ENCODE results near the gene TMEM150C.

The TMEM150C gene

GRCh38 chr4:82561786-82562563, at the start of gene TMEM150C:
TSS of gene TMEM150C (minus strand) at chr4:82561988. CDS start at chr4:82504657, 57,331 bp downstream.
- peak; percentile 32 for DNase-seq

- DNase-seq = no peak
Measured at GRCh38 chr4:82611527-82611926, 49.7 kb upstream of the TMEM150C start.

- DNase-seq = no peak
Measured at GRCh38 chr4:82610041-82610440, 48.3 kb upstream of the TMEM150C start.

- no peak for DNase-seq
Measured at GRCh38 chr4:82606622-82607021, 44.8 kb upstream of the TMEM150C start.

GRCh38 chr4:82604522-82604921, 42.7 kb upstream of the TMEM150C start:
- DNase-seq = no peak

- no peak for DNase-seq
Measured at GRCh38 chr4:82601242-82602015, 39.6 kb upstream of the TMEM150C start.

- DNase-seq = peak; percentile 15
Measured at GRCh38 chr4:82599336-82599735, 37.5 kb upstream of the TMEM150C start.

GRCh38 chr4:82594456-82594855, 32.7 kb upstream of the TMEM150C start:
- DNase-seq = no peak

- DNase-seq = no peak
Measured at GRCh38 chr4:82593411-82593810, 31.6 kb upstream of the TMEM150C start.

GRCh38 chr4:82592639-82593038, 30.9 kb upstream of the TMEM150C start:
- no peak for DNase-seq

- no peak for DNase-seq
Measured at GRCh38 chr4:82591592-82591991, 29.8 kb upstream of the TMEM150C start.

- DNase-seq = no peak
Measured at GRCh38 chr4:82589756-82590155, 28.0 kb upstream of the TMEM150C start.

- no peak for DNase-seq
Measured at GRCh38 chr4:82588771-82589270, 27.0 kb upstream of the TMEM150C start.

- no peak for DNase-seq
Measured at GRCh38 chr4:82587826-82588540, 26.2 kb upstream of the TMEM150C start.

GRCh38 chr4:82585690-82586435, 24.1 kb upstream of the TMEM150C start:
- DNase-seq = no peak

- no peak for DNase-seq
Measured at GRCh38 chr4:82584931-82585330, 23.1 kb upstream of the TMEM150C start.

- DNase-seq = no peak
Measured at GRCh38 chr4:82583897-82584587, 22.3 kb upstream of the TMEM150C start.

- DNase-seq = no peak
Measured at GRCh38 chr4:82579932-82580331, 18.1 kb upstream of the TMEM150C start.

GRCh38 chr4:82578935-82579334, 17.1 kb upstream of the TMEM150C start:
- no peak for DNase-seq

- DNase-seq = no peak
Measured at GRCh38 chr4:82577451-82577850, 15.7 kb upstream of the TMEM150C start.

GRCh38 chr4:82569727-82570126, 7.9 kb upstream of the TMEM150C start:
- DNase-seq = no peak

- no peak for DNase-seq
Measured at GRCh38 chr4:82569076-82569475, 7.3 kb upstream of the TMEM150C start.
